Activated CD4-positive, alpha-beta T cell treated with anti-CD3 and anti-CD28 coated beads for 4 hours (primary cell): ENCODE measurements around the gene CDH4.

ENCODE experiments used
- DNase-seq, 2 donors: peaks; one replicate each; pipeline ENCODE4 v3.0.0-alpha.2; 2020

The CDH4 gene

GRCh38 chr20:61645732-61646131, 393.7 kb downstream of the CDH4 start:
- no peak for DNase-seq

- no peak for DNase-seq
Measured at GRCh38 chr20:61646453-61646852, 394.4 kb downstream of the CDH4 start.

- no peak for DNase-seq
Measured at GRCh38 chr20:61646986-61647385, 394.9 kb downstream of the CDH4 start.

GRCh38 chr20:61647702-61648101, 395.6 kb downstream of the CDH4 start:
- DNase-seq = no peak

- DNase-seq = no peak
Measured at GRCh38 chr20:61649105-61649859, 397.2 kb downstream of the CDH4 start.

GRCh38 chr20:61649860-61650162, 397.8 kb downstream of the CDH4 start:
- no peak for DNase-seq

GRCh38 chr20:61650912-61651733, 399.1 kb downstream of the CDH4 start:
- no peak for DNase-seq

- no peak for DNase-seq
Measured at GRCh38 chr20:61652146-61652545, 400.1 kb downstream of the CDH4 start.

GRCh38 chr20:61654726-61655125, 402.7 kb downstream of the CDH4 start:
- no peak for DNase-seq

- no peak for DNase-seq
Measured at GRCh38 chr20:61655591-61655990, 403.5 kb downstream of the CDH4 start.

GRCh38 chr20:61656198-61656597, 404.1 kb downstream of the CDH4 start:
- DNase-seq = no peak

- no peak for DNase-seq
Measured at GRCh38 chr20:61657721-61658377, 405.8 kb downstream of the CDH4 start.

GRCh38 chr20:61658563-61658962, 406.5 kb downstream of the CDH4 start:
- no peak for DNase-seq

GRCh38 chr20:61659246-61659993, 407.4 kb downstream of the CDH4 start:
- DNase-seq = no peak

GRCh38 chr20:61659994-61660346, 407.9 kb downstream of the CDH4 start:
- DNase-seq = no peak

GRCh38 chr20:61660559-61660958, 408.5 kb downstream of the CDH4 start:
- DNase-seq = no peak

GRCh38 chr20:61661025-61661424, 409.0 kb downstream of the CDH4 start:
- no peak for DNase-seq

GRCh38 chr20:61661583-61661982, 409.5 kb downstream of the CDH4 start:
- no peak for DNase-seq

- DNase-seq = no peak
Measured at GRCh38 chr20:61662226-61662967, 410.3 kb downstream of the CDH4 start.

- no peak for DNase-seq
Measured at GRCh38 chr20:61662968-61663331, 410.9 kb downstream of the CDH4 start.

GRCh38 chr20:61663521-61664425, 411.7 kb downstream of the CDH4 start:
- DNase-seq = no peak
